ENCODE results near the gene MFSD12.

Gene MFSD12

DNA sequence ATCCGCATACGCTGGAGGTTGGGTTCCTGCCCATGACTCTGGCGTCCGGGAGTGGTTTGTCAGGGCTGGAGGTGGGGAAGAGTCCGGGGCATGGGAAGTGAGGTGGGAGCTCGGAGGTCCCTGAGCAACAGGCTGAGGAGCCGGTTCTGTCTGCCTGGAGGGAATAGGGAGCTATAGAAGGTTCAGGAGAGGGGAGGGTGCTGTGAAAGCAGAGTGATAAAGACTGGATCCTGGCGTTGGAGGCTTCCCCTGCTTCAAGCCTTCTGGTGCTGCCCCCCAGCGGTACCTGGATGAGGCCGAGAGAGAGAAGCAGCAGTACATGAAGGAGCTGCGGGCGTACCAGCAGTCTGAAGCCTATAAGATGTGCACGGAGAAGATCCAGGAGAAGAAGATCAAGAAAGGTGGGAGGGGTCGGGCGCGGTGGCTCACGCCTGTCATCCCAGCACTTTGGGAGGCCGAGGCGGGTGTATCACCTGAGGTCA is 17.9 kb upstream of the MFSD12 start (continued):
- TF ChIP-seq, protein P1, sequence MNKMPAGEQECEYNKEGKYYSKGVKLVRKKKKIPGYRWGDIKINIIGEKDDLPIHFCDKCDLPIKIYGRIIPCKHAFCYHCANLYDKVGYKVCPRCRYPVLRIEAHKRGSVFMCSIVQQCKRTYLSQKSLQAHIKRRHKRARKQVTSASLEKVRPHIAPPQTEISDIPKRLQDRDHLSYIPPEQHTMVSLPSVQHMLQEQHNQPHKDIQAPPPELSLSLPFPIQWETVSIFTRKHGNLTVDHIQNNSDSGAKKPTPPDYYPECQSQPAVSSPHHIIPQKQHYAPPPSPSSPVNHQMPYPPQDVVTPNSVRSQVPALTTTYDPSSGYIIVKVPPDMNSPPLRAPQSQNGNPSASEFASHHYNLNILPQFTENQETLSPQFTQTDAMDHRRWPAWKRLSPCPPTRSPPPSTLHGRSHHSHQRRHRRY (tag by site-specific recombination; IDR thresholded peaks at IDR 0.05), result no peak
- TF ChIP-seq GFI1B (tag by site-specific recombination; IDR thresholded peaks at IDR 0.05), result no peak
- TF ChIP-seq ZBTB17 (tag by site-specific recombination; IDR thresholded peaks at IDR 0.05), result 0 out of 2 replicates have a peak, but pooled peaks have one; percentile 27
- TF ChIP-seq ZNF221 (tag by site-specific recombination; IDR thresholded peaks at IDR 0.05; ENCODE audit: borderline replicate concordance), result no peak
- no peak for TF ChIP-seq ZNF596 (tag by site-specific recombination; IDR thresholded peaks at IDR 0.05)
- TF ChIP-seq ZNF791 (tag by site-specific recombination; IDR thresholded peaks at IDR 0.05), result no peak

DNA sequence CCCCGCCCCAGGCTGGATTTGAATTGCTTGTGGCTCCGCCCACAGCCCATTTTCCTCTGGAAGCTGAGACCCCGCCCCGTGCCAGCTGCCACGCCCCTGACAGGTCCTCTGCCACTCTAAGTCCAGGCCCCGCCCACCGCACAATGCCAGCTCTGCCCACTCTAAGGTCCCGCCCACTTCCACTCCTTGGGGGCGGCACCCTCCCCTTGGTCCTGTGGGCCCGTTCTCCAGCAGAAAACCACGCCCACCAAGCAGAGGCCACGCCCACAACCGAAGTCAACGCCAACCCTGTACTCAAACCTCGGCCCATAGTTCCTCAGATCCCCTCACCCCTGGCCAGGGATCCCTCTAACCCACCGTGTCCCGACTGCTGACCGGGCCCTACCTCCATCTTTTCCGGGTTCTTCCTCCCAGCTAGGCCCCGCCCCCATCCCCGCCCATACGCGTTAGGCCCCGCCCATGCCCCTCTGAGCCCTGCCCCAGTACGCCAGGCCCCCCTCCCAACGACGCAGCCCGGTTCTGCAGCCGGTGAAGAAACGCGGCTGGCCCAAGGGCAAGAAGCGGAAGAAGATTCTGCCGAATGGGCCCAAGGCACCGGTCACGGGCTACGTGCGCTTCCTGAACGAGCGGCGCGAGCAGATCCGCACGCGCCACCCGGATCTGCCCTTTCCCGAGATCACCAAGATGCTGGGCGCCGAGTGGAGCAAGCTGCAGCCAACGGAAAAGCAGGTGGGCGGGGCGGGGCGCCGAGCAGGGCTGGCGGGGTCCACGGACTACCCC is 16.7 kb upstream of the MFSD12 start:
- ChIA-PET POLR2A (interaction anchor here (0.6 to 1.4 kb wide), 7 partner anchors 11 to 74 kb away, joined by 3 to 13 read pairs (median 4); partner anchors contain the start of genes DOHH, GIPC3 and MFSD12), CTCF (interaction anchor here (0.6 to 2.4 kb wide), 7 partner anchors 12 to 505 kb away, joined by 3 to 6 read pairs (median 3); partner anchors contain the start of gene GIPC3)
- Histone ChIP-seq H3K9me3 (ENCODE audit: control insufficient read depth, insufficient read depth, low read depth, low read length) (no peaks in the 10 kb centered on the region), H3K4me1 (ENCODE audit: control insufficient read depth, insufficient read depth, low read length) (no peaks in the 10 kb centered on the region), H3K36me3 (ENCODE audit: control insufficient read depth in 2 of 2, insufficient read depth in 1 of 2, low read length in 2 of 2) (peaks cover 9 to 19% of the 10 kb centered on the region in 2 experiments; a peak in 2 of 3 replicates), H3K4me3 (ENCODE audit: low read depth, low read length) (peak overlapping the region; percentile 84), H3K27ac (ENCODE audit: extremely low read depth, low read depth, low read length) (0 out of 2 replicates have a peak overlapping the region, but pooled peaks have one; percentile 77)
- TF ChIP-seq ZNF610 (tag by site-specific recombination; IDR thresholded peaks at IDR 0.05; ENCODE audit: borderline replicate concordance), result no peak
- no peak for TF ChIP-seq ZNF302 (tag by site-specific recombination; IDR thresholded peaks at IDR 0.05; ENCODE audit: low read depth)
- TF ChIP-seq ZFP37 (tag by site-specific recombination; IDR thresholded peaks at IDR 0.05), result no peak
- no peak for TF ChIP-seq KLF7 (tag by site-specific recombination; IDR thresholded peaks at IDR 0.05; ENCODE audit: borderline replicate concordance)
- peak; percentile 87 for TF ChIP-seq ZFHX2 (tag by site-specific recombination; conservative IDR thresholded peaks at IDR 0.05)
- TF ChIP-seq, protein P2, sequence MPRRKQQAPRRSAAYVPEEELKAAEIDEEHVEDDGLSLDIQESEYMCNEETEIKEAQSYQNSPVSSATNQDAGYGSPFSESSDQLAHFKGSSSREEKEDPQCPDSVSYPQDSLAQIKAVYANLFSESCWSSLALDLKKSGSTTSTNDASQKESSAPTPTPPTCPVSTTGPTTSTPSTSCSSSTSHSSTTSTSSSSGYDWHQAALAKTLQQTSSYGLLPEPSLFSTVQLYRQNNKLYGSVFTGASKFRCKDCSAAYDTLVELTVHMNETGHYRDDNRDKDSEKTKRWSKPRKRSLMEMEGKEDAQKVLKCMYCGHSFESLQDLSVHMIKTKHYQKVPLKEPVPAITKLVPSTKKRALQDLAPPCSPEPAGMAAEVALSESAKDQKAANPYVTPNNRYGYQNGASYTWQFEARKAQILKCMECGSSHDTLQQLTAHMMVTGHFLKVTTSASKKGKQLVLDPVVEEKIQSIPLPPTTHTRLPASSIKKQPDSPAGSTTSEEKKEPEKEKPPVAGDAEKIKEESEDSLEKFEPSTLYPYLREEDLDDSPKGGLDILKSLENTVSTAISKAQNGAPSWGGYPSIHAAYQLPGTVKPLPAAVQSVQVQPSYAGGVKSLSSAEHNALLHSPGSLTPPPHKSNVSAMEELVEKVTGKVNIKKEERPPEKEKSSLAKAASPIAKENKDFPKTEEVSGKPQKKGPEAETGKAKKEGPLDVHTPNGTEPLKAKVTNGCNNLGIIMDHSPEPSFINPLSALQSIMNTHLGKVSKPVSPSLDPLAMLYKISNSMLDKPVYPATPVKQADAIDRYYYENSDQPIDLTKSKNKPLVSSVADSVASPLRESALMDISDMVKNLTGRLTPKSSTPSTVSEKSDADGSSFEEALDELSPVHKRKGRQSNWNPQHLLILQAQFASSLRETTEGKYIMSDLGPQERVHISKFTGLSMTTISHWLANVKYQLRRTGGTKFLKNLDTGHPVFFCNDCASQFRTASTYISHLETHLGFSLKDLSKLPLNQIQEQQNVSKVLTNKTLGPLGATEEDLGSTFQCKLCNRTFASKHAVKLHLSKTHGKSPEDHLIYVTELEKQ (tag by site-specific recombination; IDR thresholded peaks at IDR 0.05; ENCODE audit: borderline replicate concordance), result no peak
- TF ChIP-seq KLF1 (tag by site-specific recombination; IDR thresholded peaks at IDR 0.05), result peak; percentile 81
- TF ChIP-seq ZNF514 (tag by site-specific recombination; IDR thresholded peaks at IDR 0.05), result no peak
- TF ChIP-seq ZNF707 (tag by site-specific recombination; IDR thresholded peaks at IDR 0.05), result no peak
- TF ChIP-seq, protein P3, sequence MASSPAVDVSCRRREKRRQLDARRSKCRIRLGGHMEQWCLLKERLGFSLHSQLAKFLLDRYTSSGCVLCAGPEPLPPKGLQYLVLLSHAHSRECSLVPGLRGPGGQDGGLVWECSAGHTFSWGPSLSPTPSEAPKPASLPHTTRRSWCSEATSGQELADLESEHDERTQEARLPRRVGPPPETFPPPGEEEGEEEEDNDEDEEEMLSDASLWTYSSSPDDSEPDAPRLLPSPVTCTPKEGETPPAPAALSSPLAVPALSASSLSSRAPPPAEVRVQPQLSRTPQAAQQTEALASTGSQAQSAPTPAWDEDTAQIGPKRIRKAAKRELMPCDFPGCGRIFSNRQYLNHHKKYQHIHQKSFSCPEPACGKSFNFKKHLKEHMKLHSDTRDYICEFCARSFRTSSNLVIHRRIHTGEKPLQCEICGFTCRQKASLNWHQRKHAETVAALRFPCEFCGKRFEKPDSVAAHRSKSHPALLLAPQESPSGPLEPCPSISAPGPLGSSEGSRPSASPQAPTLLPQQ (tag by site-specific recombination; IDR thresholded peaks at IDR 0.05), result peak; percentile 91
- no peak for TF ChIP-seq ZNF211 (tag by site-specific recombination; IDR thresholded peaks at IDR 0.05; ENCODE audit: low read depth)
- peak; percentile 82 for TF ChIP-seq KLF8 (tag by site-specific recombination; IDR thresholded peaks at IDR 0.05)
- 0 out of 2 replicates have a peak, but pooled peaks have one; percentile 17 for TF ChIP-seq KLF10 (tag by site-specific recombination; IDR thresholded peaks at IDR 0.05)
- no peak for TF ChIP-seq ZBTB21 (tag by site-specific recombination; IDR thresholded peaks at IDR 0.05)
- TF ChIP-seq ZFP69B (tag by site-specific recombination; IDR thresholded peaks at IDR 0.05), result peak; percentile 87
- TF ChIP-seq, protein P4, sequence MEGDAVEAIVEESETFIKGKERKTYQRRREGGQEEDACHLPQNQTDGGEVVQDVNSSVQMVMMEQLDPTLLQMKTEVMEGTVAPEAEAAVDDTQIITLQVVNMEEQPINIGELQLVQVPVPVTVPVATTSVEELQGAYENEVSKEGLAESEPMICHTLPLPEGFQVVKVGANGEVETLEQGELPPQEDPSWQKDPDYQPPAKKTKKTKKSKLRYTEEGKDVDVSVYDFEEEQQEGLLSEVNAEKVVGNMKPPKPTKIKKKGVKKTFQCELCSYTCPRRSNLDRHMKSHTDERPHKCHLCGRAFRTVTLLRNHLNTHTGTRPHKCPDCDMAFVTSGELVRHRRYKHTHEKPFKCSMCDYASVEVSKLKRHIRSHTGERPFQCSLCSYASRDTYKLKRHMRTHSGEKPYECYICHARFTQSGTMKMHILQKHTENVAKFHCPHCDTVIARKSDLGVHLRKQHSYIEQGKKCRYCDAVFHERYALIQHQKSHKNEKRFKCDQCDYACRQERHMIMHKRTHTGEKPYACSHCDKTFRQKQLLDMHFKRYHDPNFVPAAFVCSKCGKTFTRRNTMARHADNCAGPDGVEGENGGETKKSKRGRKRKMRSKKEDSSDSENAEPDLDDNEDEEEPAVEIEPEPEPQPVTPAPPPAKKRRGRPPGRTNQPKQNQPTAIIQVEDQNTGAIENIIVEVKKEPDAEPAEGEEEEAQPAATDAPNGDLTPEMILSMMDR (tag by site-specific recombination; IDR thresholded peaks at IDR 0.05), result no peak
- TF ChIP-seq ZNF777 (tag by site-specific recombination; IDR thresholded peaks at IDR 0.05; ENCODE audit: borderline replicate concordance), result no peak
- peak; percentile 33; the same call in 1 of the 2 replicates for TF ChIP-seq YY1 (tag by site-specific recombination; IDR thresholded peaks at IDR 0.05)

All from HEK293 (cell line).